Rectal smooth muscle tissue (tissue), 1 donor: ENCODE measurements around the gene FAM20A.

Experiments used
- H3K27ac ChIP-seq: one replicate; pipeline ENCODE4 v1.7.0; 2013; ENCODE audit warnings: low read depth, low read length, inconsistent platforms
- H3K27me3 ChIP-seq: one replicate; pipeline ENCODE4 v1.7.0; 2013; ENCODE audit warnings: low read length; ENCODE audit not compliant: control insufficient read depth, insufficient read depth
- H3K36me3 ChIP-seq: one replicate; pipeline ENCODE4 v1.7.0; 2013; ENCODE audit warnings: low read length; ENCODE audit not compliant: control insufficient read depth, insufficient read depth
- H3K4me1 ChIP-seq: one replicate; pipeline ENCODE4 v1.7.0; 2013; ENCODE audit warnings: low read length; ENCODE audit not compliant: control insufficient read depth, insufficient read depth
- H3K4me3 ChIP-seq: one replicate; pipeline ENCODE4 v1.7.0; 2013; ENCODE audit warnings: low read length
- H3K9ac ChIP-seq: one replicate; pipeline ENCODE4 v1.7.0; 2013; ENCODE audit warnings: low read length

The FAM20A gene

GRCh38 chr17:68600931-68601564 is at the start of gene FAM20A:
Gene FAM20A, minus strand, starts transcription at chr17:68601367. Its CDS starts 701 bp downstream, at chr17:68600666.
- Histone ChIP-seq H3K9ac (no peak within 1 kb of the TSS), H3K27ac (no peak within 1 kb of the TSS), H3K36me3 (no peaks in the 10 kb centered on the region), H3K4me1 (no peaks in the 10 kb centered on the region), H3K27me3 (peaks cover 12% of the 10 kb centered on the region), H3K4me3 (peak within 1 kb of the TSS; percentile 60)

DNA sequence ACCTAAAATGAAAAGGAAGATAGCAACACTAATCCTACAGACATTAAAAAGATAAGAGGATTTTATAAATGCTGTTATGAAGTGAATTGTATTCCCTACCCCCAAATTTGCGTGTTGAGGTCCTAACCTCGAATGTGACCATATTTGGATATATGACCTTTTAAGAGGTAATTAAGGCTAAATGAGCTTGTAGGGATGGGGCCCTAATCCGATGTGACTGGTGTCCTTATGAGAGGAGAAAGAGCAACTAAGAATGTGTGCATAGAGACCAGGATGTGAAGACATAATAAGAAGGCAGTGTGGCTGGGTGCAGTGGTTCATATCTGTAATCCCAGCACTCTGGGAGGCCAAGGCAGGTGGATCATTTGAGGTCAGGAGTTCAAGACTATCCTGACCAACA is 48.2 kb upstream of the FAM20A start:
- H3K27ac ChIP-seq = no peak overlapping the region
- no peak overlapping the region for H3K9ac ChIP-seq
- H3K4me1 ChIP-seq = no peaks in the 10 kb centered on the region

GRCh38 chr17:68646626-68647526 is 45.7 kb upstream of the FAM20A start:
- H3K4me1 ChIP-seq = no peaks in the 10 kb centered on the region
- no peaks in the 10 kb centered on the region for H3K27me3 ChIP-seq
- no peaks in the 10 kb centered on the region for H3K36me3 ChIP-seq
- no peak overlapping the region for H3K4me3 ChIP-seq
- no peak overlapping the region for H3K9ac ChIP-seq
- H3K27ac ChIP-seq = no peak overlapping the region

More for the DNA sequence above, 48.2 kb upstream of the FAM20A start:
- no peaks in the 10 kb centered on the region for H3K36me3 ChIP-seq
- H3K4me3 ChIP-seq = no peak overlapping the region
- H3K27me3 ChIP-seq = no peaks in the 10 kb centered on the region

- no peaks in the 10 kb centered on the region for H3K4me1 ChIP-seq
- H3K27me3 ChIP-seq = no peaks in the 10 kb centered on the region
- H3K4me3 ChIP-seq = no peak overlapping the region
- no peak overlapping the region for H3K9ac ChIP-seq
- H3K36me3 ChIP-seq = no peaks in the 10 kb centered on the region
- no peak overlapping the region for H3K27ac ChIP-seq
These were observed 40.9 kb upstream of the FAM20A start for GRCh38 chr17:68642118-68642412.

DNA sequence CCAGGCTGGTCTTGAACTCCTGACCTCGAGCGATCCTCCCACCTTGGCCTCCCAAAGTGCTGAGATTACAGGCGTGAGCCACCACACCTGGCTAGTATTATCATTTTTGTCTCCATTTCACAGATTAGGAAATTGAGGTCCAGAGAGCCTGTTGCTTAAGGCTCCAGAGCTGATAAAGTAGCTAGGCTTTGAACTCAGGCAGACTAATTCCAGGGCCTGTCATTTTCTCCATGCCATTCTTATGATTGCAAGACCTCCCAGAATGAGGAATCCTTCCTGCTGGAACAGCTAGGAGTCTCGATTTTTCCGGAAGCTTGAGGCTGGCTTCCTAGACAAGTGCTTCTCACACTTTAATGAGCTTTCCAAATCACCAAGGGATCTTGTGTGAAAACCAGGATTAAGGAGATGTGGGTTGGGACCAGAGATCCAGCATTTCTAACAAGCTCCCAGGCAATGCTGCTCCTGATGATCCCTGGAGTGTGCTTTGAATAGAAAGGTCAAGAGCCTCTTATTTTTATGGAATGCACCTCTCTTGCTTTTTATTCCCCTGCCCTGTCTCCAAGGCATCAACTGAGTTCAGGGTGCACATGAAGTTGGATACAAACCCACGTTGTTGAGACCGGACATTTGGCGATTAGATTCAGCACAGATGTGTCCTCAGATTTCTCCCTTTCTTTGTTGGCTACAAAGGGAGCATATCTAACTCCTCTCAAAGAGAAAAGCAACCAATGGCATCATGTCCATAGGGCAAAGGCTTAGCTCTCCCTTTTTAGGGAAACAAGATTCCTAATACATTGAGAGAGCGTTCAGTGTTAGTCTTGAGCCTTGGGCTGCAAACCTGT is 40.3 kb upstream of the FAM20A start:
- Histone ChIP-seq H3K4me1 (no peaks in the 10 kb centered on the region), H3K27me3 (no peaks in the 10 kb centered on the region), H3K4me3 (no peak overlapping the region), H3K9ac (no peak overlapping the region), H3K27ac (no peak overlapping the region), H3K36me3 (no peaks in the 10 kb centered on the region)

GRCh38 chr17:68640242-68640989 is 39.2 kb upstream of the FAM20A start:
- Histone ChIP-seq H3K36me3 (no peaks in the 10 kb centered on the region), H3K27me3 (no peaks in the 10 kb centered on the region), H3K27ac (no peak overlapping the region), H3K4me1 (no peaks in the 10 kb centered on the region), H3K4me3 (no peak overlapping the region), H3K9ac (no peak overlapping the region)

GRCh38 chr17:68634345-68634876 is 33.2 kb upstream of the FAM20A start:
- H3K36me3 ChIP-seq = no peaks in the 10 kb centered on the region
- H3K9ac ChIP-seq = no peak overlapping the region
- H3K4me1 ChIP-seq = no peaks in the 10 kb centered on the region
- H3K27me3 ChIP-seq = no peaks in the 10 kb centered on the region
- no peak overlapping the region for H3K27ac ChIP-seq
- H3K4me3 ChIP-seq = no peak overlapping the region

DNA sequence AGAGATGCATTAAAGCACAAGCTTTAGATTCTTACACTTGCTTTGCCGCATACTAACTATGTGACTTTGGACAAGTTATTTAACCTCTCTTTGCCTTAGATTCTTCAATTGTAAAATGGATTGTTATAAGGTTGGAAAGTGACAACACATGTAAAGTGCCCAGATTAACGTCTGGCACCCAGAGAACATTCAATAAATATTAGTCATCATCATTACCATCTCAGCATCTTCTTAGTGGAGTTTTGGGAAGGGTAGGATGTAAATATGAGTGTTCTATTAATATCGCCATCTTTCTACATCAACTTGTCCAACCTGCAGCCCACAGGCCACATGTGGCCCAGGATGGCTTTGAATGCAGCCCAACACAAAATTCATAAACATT is 27.4 kb upstream of the FAM20A start:
- Histone ChIP-seq H3K4me1 (no peaks in the 10 kb centered on the region), H3K27ac (no peak overlapping the region), H3K36me3 (no peaks in the 10 kb centered on the region), H3K27me3 (no peaks in the 10 kb centered on the region), H3K4me3 (no peak overlapping the region), H3K9ac (no peak overlapping the region)

- Histone ChIP-seq H3K27ac (no peak overlapping the region), H3K4me3 (no peak overlapping the region)
These were observed 26.9 kb upstream of the FAM20A start for GRCh38 chr17:68627956-68628575.

GRCh38 chr17:68624381-68624780 is 23.2 kb upstream of the FAM20A start:
- no peak overlapping the region for H3K27ac ChIP-seq
- H3K27me3 ChIP-seq = no peaks in the 10 kb centered on the region
- H3K4me3 ChIP-seq = no peak overlapping the region
- H3K9ac ChIP-seq = no peak overlapping the region
- H3K4me1 ChIP-seq = no peaks in the 10 kb centered on the region
- H3K36me3 ChIP-seq = no peaks in the 10 kb centered on the region

More at GRCh38 chr17:68627956-68628575, 26.9 kb upstream of the FAM20A start:
- no peaks in the 10 kb centered on the region for H3K27me3 ChIP-seq
- H3K4me1 ChIP-seq = no peaks in the 10 kb centered on the region
- no peaks in the 10 kb centered on the region for H3K36me3 ChIP-seq
- H3K9ac ChIP-seq = no peak overlapping the region

DNA sequence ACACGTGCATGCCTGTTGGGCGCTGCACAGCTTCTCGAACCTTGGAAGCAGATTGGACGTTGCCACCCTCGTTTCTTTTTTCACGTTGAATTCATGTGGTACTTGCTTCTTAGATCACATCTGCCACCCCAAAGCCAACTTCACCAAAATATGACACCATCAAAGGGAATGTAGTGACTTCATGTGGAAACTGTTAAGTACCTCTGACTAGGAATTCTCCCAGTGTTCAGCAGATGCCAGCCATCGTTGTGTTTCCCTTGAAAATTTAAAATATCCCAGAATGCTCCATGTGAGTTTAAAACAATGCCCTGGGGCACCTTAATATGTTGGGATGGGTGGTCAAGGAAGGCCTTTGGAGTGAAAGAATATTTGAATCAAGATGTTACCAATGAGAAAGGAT is 22.6 kb upstream of the FAM20A start:
- Histone ChIP-seq H3K27ac (no peak overlapping the region), H3K4me3 (no peak overlapping the region), H3K27me3 (no peaks in the 10 kb centered on the region), H3K4me1 (no peaks in the 10 kb centered on the region), H3K36me3 (no peaks in the 10 kb centered on the region), H3K9ac (no peak overlapping the region)
